Measurements from ENCODE around the gene FANCC. TPM values are rescaled to one million over a fixed set of nuclear protein-coding genes. Genes with fewer than 3 reads are reported as not detected.
A peak's percentile ranks its signal among the peaks of the same experiment; 100 is the strongest.

FANCC gene
- total and polyA plus RNA-seq, 2 of the 4 experiments (the other 2 are of a cell fraction) = 4.7 to 6.3 TPM

DNA sequence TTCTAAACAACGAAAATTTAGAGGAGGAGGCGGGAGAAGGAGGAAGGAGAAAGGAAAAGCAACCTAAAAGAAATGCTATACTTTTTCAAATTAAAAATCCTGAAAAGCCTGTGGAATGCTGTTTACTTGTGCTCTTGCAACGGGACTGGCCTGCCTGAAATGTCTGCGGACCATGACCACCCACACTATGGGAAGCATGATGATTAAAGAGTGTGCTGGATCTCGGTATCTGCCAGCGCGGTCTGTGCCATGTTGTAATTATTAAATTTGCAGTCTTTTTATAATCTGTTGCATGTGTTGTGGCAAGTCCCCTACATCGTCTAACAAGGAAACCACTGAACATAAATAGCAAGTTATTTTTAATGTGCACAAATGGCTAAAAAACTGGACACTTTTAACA is 111.4 kb downstream of the FANCC start:
- TF ChIP-seq POLR2A (IDR thresholded peaks at IDR 0.05; ENCODE audit: low read depth, low read length) (no peak), RCOR1 (IDR thresholded peaks at IDR 0.05; ENCODE audit: insufficient replicate concordance, low read length) (no peak), CTCF (conservative IDR thresholded peaks at IDR 0.05; ENCODE audit: low read depth, low read length) (no peak), SMC3 (IDR thresholded peaks at IDR 0.05; ENCODE audit: low read depth, low read length) (no peak), MAZ (IDR thresholded peaks at IDR 0.05; ENCODE audit: borderline replicate concordance, low read depth, low read length) (no peak), RFX5 (IDR thresholded peaks at IDR 0.05; ENCODE audit: low read depth, low read length) (no peak)
- TF ChIP-seq, protein P1, sequence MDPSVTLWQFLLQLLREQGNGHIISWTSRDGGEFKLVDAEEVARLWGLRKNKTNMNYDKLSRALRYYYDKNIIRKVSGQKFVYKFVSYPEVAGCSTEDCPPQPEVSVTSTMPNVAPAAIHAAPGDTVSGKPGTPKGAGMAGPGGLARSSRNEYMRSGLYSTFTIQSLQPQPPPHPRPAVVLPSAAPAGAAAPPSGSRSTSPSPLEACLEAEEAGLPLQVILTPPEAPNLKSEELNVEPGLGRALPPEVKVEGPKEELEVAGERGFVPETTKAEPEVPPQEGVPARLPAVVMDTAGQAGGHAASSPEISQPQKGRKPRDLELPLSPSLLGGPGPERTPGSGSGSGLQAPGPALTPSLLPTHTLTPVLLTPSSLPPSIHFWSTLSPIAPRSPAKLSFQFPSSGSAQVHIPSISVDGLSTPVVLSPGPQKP (IDR thresholded peaks at IDR 0.05; ENCODE audit: borderline replicate concordance, low read depth, low read length) = no peak
- Histone ChIP-seq H3K36me3 (ENCODE audit: control insufficient read depth, insufficient read depth, low read length) (no peaks in the 10 kb centered on the region), H3K18ac (ENCODE audit: low read depth, low read length) (no peak overlapping the region), H2AK5ac (ENCODE audit: low read depth, low read length) (no peak overlapping the region), H3K23ac (ENCODE audit: low read depth, low read length) (no peak overlapping the region), H4K91ac (ENCODE audit: insufficient read depth, low read depth, low read length) (no peak overlapping the region), H3K9me1 (ENCODE audit: insufficient read depth, low read length) (no peaks in the 10 kb centered on the region), H3K27me3 (ENCODE audit: control insufficient read depth, insufficient read depth, low read length) (no peaks in the 10 kb centered on the region), H3K4me3 (ENCODE audit: insufficient read depth, low read depth, low read length) (no peak overlapping the region), H3K9ac (ENCODE audit: low read depth, low read length) (no peak overlapping the region), H3K14ac (replicated peaks; ENCODE audit: low read depth, low read length) (no peak overlapping the region), H3K9me3 (ENCODE audit: control insufficient read depth, insufficient read depth, low read length) (no peaks in the 10 kb centered on the region), H3K79me1 (ENCODE audit: low read depth in 1 of 2, low read length in 2 of 2) (no peaks in the 10 kb centered on the region; a peak in 1 of 4 replicates), H2BK120ac (ENCODE audit: low read depth, low read length) (no peak overlapping the region), H4K20me1 (ENCODE audit: insufficient read depth, low read length) (no peaks in the 10 kb centered on the region), H2BK20ac (ENCODE audit: low read depth, low read length) (no peak overlapping the region), H4K8ac (ENCODE audit: low read depth in 2 of 2, low read length in 2 of 2) (no peak overlapping the region), H3K56ac (ENCODE audit: extremely low read depth, insufficient read depth, low read length) (no peak overlapping the region), H4K5ac (ENCODE audit: low read depth, low read length) (no peak overlapping the region), H3K4ac (ENCODE audit: low read depth, low read length) (no peak overlapping the region), H3K27ac (ENCODE audit: insufficient read depth, low read length) (no peak overlapping the region), H2BK15ac (ENCODE audit: low read depth, low read length) (no peak overlapping the region), H2AK9ac (replicated peaks; ENCODE audit: low read depth, low read length, poor library complexity) (no peak overlapping the region), H3K4me2 (ENCODE audit: low read depth, low read length) (peak overlapping the region; percentile 23), H3K4me1 (ENCODE audit: control insufficient read depth, insufficient read depth, low read length) (peaks cover 6% of the 10 kb centered on the region; the same call in 1 of the 2 replicates), H2BK5ac (ENCODE audit: low read depth, low read length, poor library complexity, severe bottlenecking) (no peak overlapping the region), H2AFZ (replicated peaks; ENCODE audit: low read length, poor library complexity) (no peak overlapping the region)
- dilution Hi-C loops (cut with HindIII; ENCODE audit: low sequenced_read_pairs, unreplicated experiment) = no loop called here
- no CpG with 5 or more reads among the region's 8 CpGs for WGBS, 2 experiments (ENCODE audit: extremely low coverage in 2 of 2, insufficient read length in 1 of 2)
- no TSS peak for BruUV-seq (replicated peaks)
- intact Hi-C loops (cut with micrococcal nuclease) = no loop called here
- in situ Hi-C loops (cut with MboI; ENCODE audit: low sequenced_read_pairs) = no loop called here
- DNase-seq (peak; percentile 36), ATAC-seq (ENCODE audit: low read depth) (peak; percentile 92)
- ChIA-PET CTCF (interaction anchor here (0.6 kb wide), 1 partner anchor 484 kb away, joined by 4 read pairs; no protein-coding TSS in a partner anchor), POLR2A (ENCODE audit: unreplicated experiment) (interaction anchor here (0.6 kb wide), 1 partner anchor 915 kb away, joined by 4 read pairs; no protein-coding TSS in a partner anchor)

Measured in IMR-90 (cell line).